ENCODE results near the gene CCT7. TPM values are rescaled to one million over a fixed set of nuclear protein-coding genes. Genes with fewer than 3 reads are reported as not detected.

Gene CCT7
- total RNA-seq, 1 donor from 2014 or later, result 359 TPM

DNA sequence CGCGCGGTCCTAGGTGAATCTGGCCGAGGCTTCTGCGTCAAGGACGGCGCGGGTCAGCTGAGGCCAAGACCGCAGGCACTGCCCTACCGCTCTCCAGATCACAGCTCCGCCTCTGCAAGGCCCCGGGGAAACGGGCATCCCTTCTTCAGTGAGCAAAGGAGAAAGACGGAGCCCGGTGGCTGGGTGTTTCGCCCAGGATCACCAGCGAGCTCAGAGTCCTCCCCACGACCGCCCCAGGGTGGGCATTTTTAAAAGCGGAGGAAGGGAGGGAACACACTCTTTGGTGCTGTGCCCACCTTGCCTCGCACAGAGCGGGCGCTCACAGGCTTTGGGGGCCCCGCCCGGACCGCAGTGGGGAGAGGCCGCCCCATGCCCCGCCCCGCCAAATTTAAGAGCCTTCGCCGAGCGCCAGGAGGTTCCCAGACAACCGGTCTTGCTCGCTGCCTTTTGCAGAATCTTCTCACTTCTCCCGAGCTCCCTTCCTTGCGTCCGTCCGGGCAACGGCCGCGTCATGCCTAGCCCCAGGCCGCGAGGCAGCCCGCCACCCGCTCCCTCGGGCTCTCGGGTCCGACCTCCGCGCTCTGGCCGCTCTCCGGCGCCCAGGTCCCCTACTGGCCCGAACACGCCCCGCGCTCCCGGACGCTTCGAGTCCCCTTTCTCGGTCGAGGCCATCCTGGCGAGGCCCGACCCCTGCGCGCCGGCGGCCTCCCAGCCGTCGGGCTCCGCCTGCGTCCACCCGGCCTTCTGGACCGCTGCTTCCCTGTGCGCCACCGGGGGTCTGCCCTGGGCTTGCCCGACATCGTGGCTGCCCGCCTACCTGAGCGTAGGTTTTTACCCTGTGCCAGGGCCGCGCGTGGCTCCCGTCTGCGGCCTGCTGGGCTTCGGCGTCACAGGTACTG lies 31.7 kb upstream of the CCT7 start, which contains the start of gene NOTO:
NOTO (plus strand) TSS at position 419 of the 899 bp plus-strand sequence; CDS start at position 512, 93 bp downstream.
- H3K9me3 Mint-ChIP-seq (ENCODE audit: unreplicated experiment), result peaks cover 5% of the 10 kb centered on the region
- no peaks in the 10 kb centered on the region for H3K36me3 Mint-ChIP-seq (ENCODE audit: low read depth, unreplicated experiment)
- peak within 1 kb of the TSS; percentile 8 for H3K4me3 Mint-ChIP-seq (ENCODE audit: unreplicated experiment)
- TF ChIP-seq EZH2 (IDR thresholded peaks at IDR 0.05; ENCODE audit: insufficient read depth, low read length), result peak; percentile 99
- TF ChIP-seq, protein P1, sequence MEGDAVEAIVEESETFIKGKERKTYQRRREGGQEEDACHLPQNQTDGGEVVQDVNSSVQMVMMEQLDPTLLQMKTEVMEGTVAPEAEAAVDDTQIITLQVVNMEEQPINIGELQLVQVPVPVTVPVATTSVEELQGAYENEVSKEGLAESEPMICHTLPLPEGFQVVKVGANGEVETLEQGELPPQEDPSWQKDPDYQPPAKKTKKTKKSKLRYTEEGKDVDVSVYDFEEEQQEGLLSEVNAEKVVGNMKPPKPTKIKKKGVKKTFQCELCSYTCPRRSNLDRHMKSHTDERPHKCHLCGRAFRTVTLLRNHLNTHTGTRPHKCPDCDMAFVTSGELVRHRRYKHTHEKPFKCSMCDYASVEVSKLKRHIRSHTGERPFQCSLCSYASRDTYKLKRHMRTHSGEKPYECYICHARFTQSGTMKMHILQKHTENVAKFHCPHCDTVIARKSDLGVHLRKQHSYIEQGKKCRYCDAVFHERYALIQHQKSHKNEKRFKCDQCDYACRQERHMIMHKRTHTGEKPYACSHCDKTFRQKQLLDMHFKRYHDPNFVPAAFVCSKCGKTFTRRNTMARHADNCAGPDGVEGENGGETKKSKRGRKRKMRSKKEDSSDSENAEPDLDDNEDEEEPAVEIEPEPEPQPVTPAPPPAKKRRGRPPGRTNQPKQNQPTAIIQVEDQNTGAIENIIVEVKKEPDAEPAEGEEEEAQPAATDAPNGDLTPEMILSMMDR (IDR thresholded peaks at IDR 0.05; ENCODE audit: insufficient read depth, low read depth, low read length), result no peak
- H3K27me3 Mint-ChIP-seq (ENCODE audit: low read depth, unreplicated experiment), result peaks cover 48% of the 10 kb centered on the region
- no peak within 1 kb of the TSS for H3K27ac ChIP-seq (ENCODE audit: low read depth, low read length)
- no peaks in the 10 kb centered on the region for H4K20me1 ChIP-seq (ENCODE audit: insufficient read depth, low read length)
- no peaks in the 10 kb centered on the region for H3K4me1 Mint-ChIP-seq (ENCODE audit: low read depth, unreplicated experiment)
- no peaks in the 10 kb centered on the region for H3K9me3 ChIP-seq (ENCODE audit: insufficient read depth, low read depth, low read length)
- no peaks in the 10 kb centered on the region for H3K79me2 ChIP-seq (ENCODE audit: insufficient read depth, low read length)
- peak within 1 kb of the TSS; percentile 34 for H2AFZ ChIP-seq (ENCODE audit: low read depth, low read length)
- H3K4me2 ChIP-seq (ENCODE audit: low read length), result peak within 1 kb of the TSS; percentile 54
- H3K4me1 ChIP-seq (ENCODE audit: insufficient read depth, low read length), result no peaks in the 10 kb centered on the region
- DNase-seq (ENCODE audit: low read depth), result no peak
- H3K27ac Mint-ChIP-seq (ENCODE audit: unreplicated experiment), result no peak within 1 kb of the TSS
- H3K4me3 ChIP-seq (ENCODE audit: insufficient read depth, low read depth, low read length), result no peak within 1 kb of the TSS
- H3K9ac ChIP-seq (ENCODE audit: low read length), result no peak within 1 kb of the TSS
- no peaks in the 10 kb centered on the region for H3K36me3 ChIP-seq (ENCODE audit: insufficient read depth, low read length)
- peaks cover 63% of the 10 kb centered on the region for H3K27me3 ChIP-seq (ENCODE audit: insufficient read depth, low read length)
- FAIRE-seq, result no peak

DNA sequence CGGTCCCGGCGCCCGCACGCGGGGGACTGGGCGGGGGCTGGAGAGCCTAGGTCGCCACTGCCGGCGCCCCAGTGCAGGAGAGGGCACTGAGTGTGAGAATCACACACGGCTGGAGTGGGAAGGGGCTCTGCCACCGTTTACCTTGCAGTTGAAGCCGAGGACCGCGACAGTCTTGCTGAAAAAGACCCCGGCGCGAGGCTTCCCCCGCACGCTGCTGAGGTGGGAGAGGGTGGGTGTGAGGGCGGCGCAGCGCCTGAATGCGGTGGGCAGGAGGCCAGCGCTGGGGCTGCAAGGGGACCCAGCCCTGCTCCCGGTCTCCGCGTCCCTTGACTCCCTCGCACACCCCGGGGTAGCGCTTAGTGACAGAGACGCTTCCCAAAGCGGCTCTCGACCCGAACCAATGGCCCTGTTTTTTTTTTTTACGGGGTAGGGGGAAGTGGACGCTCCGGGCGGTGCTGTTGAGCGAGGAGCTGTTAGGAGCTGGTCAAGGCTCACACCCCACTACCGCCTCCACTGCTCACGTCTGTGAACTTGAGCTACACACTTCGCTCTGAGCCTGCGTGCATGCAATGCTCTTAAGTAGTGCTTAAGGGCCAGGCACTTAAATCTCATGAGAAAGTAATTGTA lies 30.9 kb upstream of the CCT7 start:
- DNase-seq (ENCODE audit: low read depth) (no peak), FAIRE-seq (no peak)
- H4K20me1 ChIP-seq (ENCODE audit: insufficient read depth, low read length), result no peaks in the 10 kb centered on the region
- H3K4me1 Mint-ChIP-seq (ENCODE audit: low read depth, unreplicated experiment), result no peaks in the 10 kb centered on the region
- H3K36me3 ChIP-seq (ENCODE audit: insufficient read depth, low read length), result no peaks in the 10 kb centered on the region
- H3K36me3 Mint-ChIP-seq (ENCODE audit: low read depth, unreplicated experiment), result no peaks in the 10 kb centered on the region
- H3K9me3 Mint-ChIP-seq (ENCODE audit: unreplicated experiment), result peaks cover 5% of the 10 kb centered on the region
- TF ChIP-seq, protein P1 (IDR thresholded peaks at IDR 0.05; ENCODE audit: insufficient read depth, low read depth, low read length), result no peak
- TF ChIP-seq EZH2 (IDR thresholded peaks at IDR 0.05; ENCODE audit: insufficient read depth, low read length), result peak; percentile 87
- no peak overlapping the region for H3K27ac Mint-ChIP-seq (ENCODE audit: unreplicated experiment)
- peaks cover 56% of the 10 kb centered on the region for H3K27me3 ChIP-seq (ENCODE audit: insufficient read depth, low read length)
- H3K9ac ChIP-seq (ENCODE audit: low read length), result no peak overlapping the region
- H3K4me2 ChIP-seq (ENCODE audit: low read length), result peak overlapping the region; percentile 54
- H3K4me1 ChIP-seq (ENCODE audit: insufficient read depth, low read length), result no peaks in the 10 kb centered on the region
- peak overlapping the region; percentile 34 for H2AFZ ChIP-seq (ENCODE audit: low read depth, low read length)
- peaks cover 50% of the 10 kb centered on the region for H3K27me3 Mint-ChIP-seq (ENCODE audit: low read depth, unreplicated experiment)
- no peak overlapping the region for H3K4me3 Mint-ChIP-seq (ENCODE audit: unreplicated experiment)
- H3K4me3 ChIP-seq (ENCODE audit: insufficient read depth, low read depth, low read length), result no peak overlapping the region
- H3K79me2 ChIP-seq (ENCODE audit: insufficient read depth, low read length), result no peaks in the 10 kb centered on the region
- H3K9me3 ChIP-seq (ENCODE audit: insufficient read depth, low read depth, low read length), result no peaks in the 10 kb centered on the region
- no peak overlapping the region for H3K27ac ChIP-seq (ENCODE audit: low read depth, low read length)

Data from astrocyte (in vitro differentiated cells and primary cell).